Measurements from ENCODE around the gene MED25. TPM values are rescaled to one million over a fixed set of nuclear protein-coding genes. Genes with fewer than 3 reads are reported as not detected.
A peak's percentile ranks its signal among the peaks of the same experiment; 100 is the strongest.

The MED25 gene
- polyA plus RNA-seq, 1 donor from 2014 or later, result 54.7 TPM

DNA sequence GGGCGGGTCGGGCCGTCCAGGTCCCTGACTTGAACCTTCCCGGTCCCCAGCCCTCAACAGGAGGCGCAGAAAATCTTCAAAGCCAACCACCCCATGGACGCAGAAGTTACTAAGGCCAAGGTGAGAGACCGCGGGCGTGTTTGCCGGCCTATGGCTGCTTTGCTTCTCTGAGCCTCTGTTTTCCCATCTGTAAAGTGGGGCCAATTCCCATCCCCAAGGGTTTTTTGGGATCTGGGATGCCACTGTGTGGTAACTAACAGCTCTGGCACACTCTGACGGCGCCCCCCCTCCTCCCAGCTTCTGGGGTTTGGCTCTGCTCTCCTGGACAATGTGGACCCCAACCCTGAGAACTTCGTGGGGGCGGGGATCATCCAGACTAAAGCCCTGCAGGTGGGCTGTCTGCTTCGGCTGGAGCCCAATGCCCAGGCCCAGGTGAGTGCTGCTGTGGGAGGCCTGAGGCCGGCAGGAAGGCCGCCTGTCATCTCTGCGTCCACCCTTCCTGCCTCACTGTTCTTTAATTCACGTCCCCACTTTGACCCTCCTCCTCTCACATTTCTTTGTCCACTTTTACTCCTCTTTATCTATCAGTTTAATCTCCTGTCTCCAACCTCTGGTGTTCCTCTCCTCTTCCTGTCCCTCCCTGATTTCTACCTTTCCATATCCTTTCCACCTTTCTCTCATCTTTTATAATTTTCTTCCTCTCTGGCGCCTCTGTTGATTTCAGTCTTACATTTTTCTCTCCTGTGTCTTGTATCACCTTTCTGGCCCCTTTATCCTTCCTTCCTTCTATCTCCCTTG lies 12.1 kb upstream of the MED25 start:
- peak overlapping the region in 2 of 4 donors; percentile 17 for H3K4me3 Mint-ChIP-seq
- H3K4me1 Mint-ChIP-seq, result peaks cover 6 to 17% (median 15%) of the 10 kb centered on the region in 3 donors
- no peaks in the 10 kb centered on the region for H3K27me3 Mint-ChIP-seq
- no peaks in the 10 kb centered on the region for H3K9me3 Mint-ChIP-seq
- H3K27ac Mint-ChIP-seq, result peak overlapping the region; percentile 45 to 90 (median 73)
- H3K36me3 Mint-ChIP-seq, result peaks cover 6% of the 10 kb centered on the region

DNA sequence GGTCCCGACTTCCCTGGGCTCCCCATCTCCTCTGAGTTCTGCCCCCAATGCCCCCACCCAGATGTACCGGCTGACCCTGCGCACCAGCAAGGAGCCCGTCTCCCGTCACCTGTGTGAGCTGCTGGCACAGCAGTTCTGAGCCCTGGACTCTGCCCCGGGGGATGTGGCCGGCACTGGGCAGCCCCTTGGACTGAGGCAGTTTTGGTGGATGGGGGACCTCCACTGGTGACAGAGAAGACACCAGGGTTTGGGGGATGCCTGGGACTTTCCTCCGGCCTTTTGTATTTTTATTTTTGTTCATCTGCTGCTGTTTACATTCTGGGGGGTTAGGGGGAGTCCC lies 11.5 kb upstream of the MED25 start:
- Mint-ChIP-seq H3K4me1 (peaks cover 7 to 17% (median 15%) of the 10 kb centered on the region in 3 donors), H3K27ac (peak overlapping the region in 2 of 3 donors; percentile 73 to 90), H3K9me3 (no peaks in the 10 kb centered on the region), H3K4me3 (peak overlapping the region in 3 of 4 donors; percentile 17 to 54 (median 17)), H3K36me3 (peaks cover 7% of the 10 kb centered on the region), H3K27me3 (no peaks in the 10 kb centered on the region)

DNA sequence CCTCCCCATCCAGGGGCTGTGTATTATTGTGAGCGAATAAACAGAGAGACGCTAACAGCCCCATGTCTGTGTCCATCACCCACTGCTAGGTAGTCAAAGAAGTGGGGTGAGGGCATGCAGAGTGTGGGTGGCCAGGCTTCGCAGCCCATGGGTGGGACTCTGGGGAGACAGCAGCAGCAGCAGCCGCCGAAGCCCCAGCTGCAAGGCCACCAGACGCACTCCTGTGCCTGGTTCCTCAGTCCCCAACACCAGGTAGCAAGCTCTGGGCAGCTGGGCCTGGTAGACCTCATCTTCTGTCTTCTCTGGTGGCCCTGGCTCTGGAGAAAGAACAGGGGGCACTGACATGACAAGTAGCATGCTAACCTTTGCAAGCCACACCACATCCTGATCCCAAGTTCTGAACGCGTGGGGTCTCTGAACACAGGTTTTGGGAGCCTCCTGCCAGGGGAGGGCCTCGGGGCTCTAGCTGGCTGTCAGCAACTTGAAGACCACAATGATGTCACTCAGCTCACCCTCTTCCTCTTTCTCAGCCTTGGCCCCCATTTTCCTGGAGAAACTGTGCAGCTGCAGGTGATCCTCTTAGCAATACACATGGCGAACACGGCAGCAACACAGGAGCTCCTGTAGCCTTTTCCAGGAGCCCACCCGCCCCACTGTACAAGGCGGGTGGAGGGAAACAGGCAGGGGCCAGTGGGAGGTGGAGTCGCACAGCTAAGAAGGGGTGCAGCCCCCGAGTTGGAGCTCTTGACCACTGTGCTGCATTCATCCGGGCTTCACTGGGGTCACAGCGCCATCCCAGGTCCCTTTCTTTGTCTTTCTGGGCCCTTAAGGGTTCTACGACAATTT lies 10.8 kb upstream of the MED25 start:
- peak overlapping the region; percentile 90 to 97 (median 97) for H3K27ac Mint-ChIP-seq
- H3K4me3 Mint-ChIP-seq, result peak overlapping the region in 2 of 4 donors; percentile 79 to 81
- peaks cover 11 to 20% (median 15%) of the 10 kb centered on the region in 3 donors for H3K4me1 Mint-ChIP-seq
- H3K27me3 Mint-ChIP-seq, result no peaks in the 10 kb centered on the region
- peaks cover 7% of the 10 kb centered on the region for H3K36me3 Mint-ChIP-seq
- H3K9me3 Mint-ChIP-seq, result no peaks in the 10 kb centered on the region

DNA sequence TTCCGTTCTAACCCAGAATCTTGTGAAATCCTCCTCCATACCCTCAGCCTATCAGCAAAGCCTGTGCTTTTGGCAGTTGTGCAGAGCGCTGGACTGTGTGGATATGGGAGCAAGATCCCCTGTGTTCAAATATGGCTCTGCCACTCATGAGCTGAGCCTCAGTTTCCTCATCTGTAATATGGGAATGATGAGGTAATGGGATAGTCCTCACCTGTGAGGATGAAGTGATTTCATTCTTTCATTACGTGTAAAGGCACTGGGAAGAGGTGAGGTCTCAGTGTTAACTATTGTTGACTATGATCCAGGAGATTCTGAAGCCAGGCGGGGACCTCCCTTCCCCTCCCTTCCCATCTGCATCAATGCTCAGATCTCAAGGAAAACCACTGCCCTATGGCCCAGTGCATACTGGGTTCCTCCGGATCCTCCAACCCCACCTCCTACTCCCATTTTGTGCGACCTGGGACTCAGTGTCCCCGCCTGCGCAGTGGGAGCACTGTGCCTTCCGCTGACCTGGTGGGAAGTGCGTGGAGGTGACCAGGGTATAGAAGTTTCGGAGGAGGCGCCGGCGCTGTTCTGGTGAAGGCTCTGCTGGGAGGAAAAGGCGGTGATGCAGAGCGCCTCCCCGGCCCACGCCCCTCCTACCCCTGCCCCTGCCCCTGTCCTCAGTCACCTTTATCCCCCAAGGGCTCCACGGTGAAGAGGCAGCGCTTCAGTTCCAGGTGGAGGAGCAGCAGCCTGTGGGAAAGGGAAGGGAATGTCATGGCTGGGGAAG lies 10.0 kb upstream of the MED25 start:
- Mint-ChIP-seq H3K27me3 (no peaks in the 10 kb centered on the region), H3K9me3 (no peaks in the 10 kb centered on the region), H3K4me1 (peaks cover 13 to 22% (median 17%) of the 10 kb centered on the region in 3 donors), H3K36me3 (peaks cover 7% of the 10 kb centered on the region), H3K4me3 (peak overlapping the region in 3 of 4 donors; percentile 79 to 89 (median 81)), H3K27ac (peak overlapping the region; percentile 78 to 97 (median 86))

DNA sequence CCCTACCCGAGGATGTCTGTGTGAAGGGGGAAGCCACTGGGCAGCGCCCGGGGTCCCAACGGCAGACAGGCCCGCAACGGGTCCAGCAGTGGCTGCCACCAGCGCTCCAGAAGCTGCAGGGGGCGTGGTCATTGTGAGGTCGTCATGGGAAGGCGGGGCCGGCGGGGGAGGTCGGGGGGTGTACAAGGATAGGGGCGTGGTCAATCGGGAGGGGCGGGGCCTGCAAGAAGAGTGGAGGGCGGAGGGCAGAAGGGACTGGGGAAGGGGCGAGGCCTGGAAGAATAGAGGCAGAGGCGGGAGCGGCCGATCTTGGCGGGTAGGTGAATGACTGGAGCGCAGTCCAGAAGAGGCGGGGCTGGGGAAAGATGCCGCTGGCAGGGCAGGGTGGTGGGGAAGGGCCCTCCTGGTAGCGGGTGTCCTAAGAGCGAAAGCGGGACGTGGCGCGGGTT lies 9.4 kb upstream of the MED25 start:
- Mint-ChIP-seq H3K4me3 (peak overlapping the region; percentile 86 to 98 (median 92)), H3K27ac (peak overlapping the region; percentile 78 to 97 (median 86)), H3K4me1 (peaks cover 14 to 22% (median 22%) of the 10 kb centered on the region in 3 donors), H3K27me3 (no peaks in the 10 kb centered on the region), H3K36me3 (peaks cover 3% of the 10 kb centered on the region), H3K9me3 (no peaks in the 10 kb centered on the region)

DNA sequence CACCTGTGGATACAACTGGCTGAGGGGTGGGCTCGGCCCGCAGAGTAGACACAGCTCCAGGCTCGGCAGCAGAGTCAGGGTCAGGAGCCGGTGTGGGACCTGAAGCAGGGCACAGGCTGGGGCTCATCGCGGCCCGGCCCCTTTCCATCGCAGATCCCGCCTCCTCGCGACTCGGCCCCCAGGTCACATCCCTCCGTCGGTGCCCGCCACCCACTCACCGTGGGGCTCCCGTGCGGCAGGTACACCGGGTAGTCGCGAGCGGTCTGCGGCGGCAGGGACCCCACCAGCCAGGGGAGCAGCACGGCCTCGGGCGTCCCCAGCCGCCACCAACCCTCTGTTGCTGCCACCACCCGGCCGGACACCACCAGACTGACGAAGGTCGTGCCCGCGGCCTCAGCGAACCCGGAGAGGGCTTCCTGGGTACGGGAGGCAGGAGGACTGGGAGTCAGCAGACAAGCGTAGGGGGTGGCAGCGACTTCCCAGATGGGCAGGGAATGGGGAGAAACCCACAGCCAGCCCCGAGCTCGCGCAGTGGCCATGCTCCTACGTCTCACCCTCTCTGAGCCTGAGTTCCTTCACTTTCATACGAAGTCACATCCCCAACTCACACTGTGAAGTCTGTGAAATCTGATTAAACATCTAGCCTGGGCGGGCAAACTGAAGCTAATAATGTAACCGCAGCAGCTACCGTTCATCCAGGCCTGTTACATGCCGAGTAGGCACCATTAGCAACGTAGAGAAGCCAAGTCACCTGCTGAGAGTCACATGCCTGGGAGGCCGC lies 8.7 kb upstream of the MED25 start:
- Mint-ChIP-seq H3K4me1 (peaks cover 14 to 25% (median 22%) of the 10 kb centered on the region in 3 donors), H3K4me3 (peak overlapping the region; percentile 86 to 98 (median 92)), H3K36me3 (peaks cover 3% of the 10 kb centered on the region), H3K27me3 (no peaks in the 10 kb centered on the region), H3K27ac (peak overlapping the region; percentile 78 to 97 (median 83)), H3K9me3 (no peaks in the 10 kb centered on the region)

DNA sequence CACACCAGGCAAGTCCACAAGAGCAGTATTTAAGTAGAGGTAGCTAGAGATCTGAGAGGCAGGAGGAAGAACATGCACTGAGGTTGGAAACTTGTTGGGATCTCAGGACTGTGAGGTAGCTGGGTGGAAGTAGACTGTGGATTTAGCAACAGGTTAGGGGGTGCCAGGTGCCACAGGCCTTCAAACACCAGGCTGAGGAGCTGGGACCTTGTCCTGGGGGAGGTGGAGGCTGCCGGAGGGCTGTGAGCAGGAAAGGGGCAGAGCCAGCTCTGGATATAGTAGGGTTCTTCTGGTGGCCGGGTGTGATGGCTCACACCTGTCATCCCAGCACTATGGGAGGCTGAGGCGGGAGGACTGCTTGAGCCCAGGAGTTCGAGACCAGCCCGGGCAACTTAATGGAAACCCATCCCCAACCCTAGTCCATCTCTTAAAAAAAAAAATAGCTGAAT lies 8.1 kb upstream of the MED25 start:
- H3K36me3 Mint-ChIP-seq, result peaks cover 3% of the 10 kb centered on the region
- no peaks in the 10 kb centered on the region for H3K27me3 Mint-ChIP-seq
- peak overlapping the region; percentile 86 to 98 (median 92) for H3K4me3 Mint-ChIP-seq
- no peaks in the 10 kb centered on the region for H3K9me3 Mint-ChIP-seq
- H3K4me1 Mint-ChIP-seq, result peaks cover 14 to 29% (median 25%) of the 10 kb centered on the region in 3 donors
- H3K27ac Mint-ChIP-seq, result peak overlapping the region in 2 of 3 donors; percentile 80 to 97

DNA sequence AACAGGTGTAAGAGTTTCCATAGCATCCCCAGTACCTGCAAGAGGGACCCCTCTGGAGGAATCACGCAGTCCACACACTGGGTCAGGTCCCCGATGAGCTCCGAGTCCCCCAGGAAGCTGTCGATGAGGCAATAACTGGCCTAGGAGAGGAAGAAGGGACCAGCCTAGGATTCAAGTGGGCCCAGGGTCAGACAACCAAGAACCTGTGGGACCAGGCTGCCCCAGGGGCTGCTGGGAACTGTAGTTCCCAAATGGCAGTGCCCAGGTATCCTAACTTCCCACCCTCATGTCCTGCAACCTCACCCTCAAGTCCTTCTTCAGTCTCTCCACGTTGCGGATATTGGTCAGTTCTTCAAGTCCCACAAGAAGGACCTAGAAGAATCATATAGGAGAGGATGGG lies 6.8 kb upstream of the MED25 start:
- Mint-ChIP-seq H3K9me3 (no peaks in the 10 kb centered on the region), H3K27ac (peak overlapping the region; percentile 23 to 97 (median 89)), H3K4me1 (peaks cover 14 to 29% (median 25%) of the 10 kb centered on the region in 3 donors), H3K36me3 (peaks cover 2% of the 10 kb centered on the region), H3K4me3 (peak overlapping the region in 2 of 4 donors; percentile 58 to 91), H3K27me3 (no peaks in the 10 kb centered on the region)

DNA sequence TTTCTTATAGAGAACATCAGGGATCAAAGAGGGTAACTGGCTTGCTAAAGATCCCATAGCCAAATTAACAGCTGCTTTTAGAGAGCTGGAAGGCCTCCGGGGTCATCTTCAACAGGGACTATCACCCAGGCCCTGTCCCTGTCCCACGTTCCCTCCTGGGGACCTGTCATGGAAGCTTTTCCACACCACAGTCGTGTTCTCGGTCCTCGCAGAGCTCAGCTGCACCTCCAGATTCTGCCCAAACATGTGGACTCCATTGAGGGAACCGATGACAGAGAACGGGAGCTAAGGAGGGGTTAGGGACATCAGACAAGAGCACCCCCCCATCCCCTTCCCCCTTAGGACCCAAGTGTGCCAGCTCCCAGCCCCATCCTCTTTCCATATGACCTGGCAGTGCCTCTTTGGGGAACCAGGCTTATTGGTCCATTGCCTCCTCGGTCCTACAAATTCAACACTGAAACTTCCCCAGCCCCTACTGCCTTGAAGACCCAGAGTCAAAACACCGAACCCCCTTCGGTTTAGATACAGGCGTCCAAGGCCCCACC lies 5.6 kb upstream of the MED25 start:
- Mint-ChIP-seq H3K4me3 (peak overlapping the region; percentile 91 to 99 (median 96)), H3K9me3 (no peaks in the 10 kb centered on the region), H3K27ac (peak overlapping the region; percentile 97 to 100 (median 100)), H3K36me3 (peaks cover 2% of the 10 kb centered on the region), H3K4me1 (peaks cover 15 to 29% (median 26%) of the 10 kb centered on the region in 3 donors), H3K27me3 (no peaks in the 10 kb centered on the region)

DNA sequence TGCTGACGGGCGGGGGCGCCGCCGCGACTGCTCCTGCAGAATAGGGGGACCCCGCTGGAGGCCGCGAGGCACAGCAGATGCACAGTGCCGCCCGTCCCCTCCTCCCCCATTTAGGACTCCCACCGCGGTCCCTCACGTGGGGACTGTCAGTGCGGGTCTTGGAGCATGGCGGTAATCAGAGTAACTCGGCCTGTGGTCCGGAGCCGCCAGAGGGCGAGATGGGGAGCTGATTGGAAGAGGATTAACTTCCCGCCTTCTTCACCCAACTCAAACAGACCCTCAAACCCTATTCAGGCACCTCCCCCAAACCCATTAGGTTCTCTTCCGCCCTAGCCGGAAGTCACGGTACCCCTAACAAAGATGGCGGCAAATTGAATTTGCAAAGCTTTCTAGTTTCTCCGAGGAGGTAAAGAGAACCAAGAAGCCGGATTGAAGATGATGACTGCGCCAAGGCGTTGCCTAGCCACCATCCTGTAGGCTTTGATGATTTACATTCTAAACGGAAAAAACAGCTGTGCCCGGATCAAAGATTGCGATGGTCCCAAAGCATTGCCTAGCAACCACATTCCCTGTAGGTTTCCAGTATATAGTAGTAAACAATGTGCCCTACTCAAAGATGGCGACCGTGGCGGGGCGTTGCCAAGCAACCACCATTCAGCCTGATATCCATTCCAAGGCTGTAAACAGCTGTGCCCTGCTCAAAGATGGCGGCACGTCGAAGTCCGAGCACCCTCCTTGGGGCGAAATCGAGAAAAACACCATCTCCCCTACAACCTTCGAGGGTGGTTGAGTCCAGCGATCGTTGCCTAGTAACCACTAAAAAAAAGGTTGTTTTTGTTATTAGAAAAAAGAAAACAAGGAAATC lies 4.9 kb upstream of the MED25 start, which contains the start of gene FUZ:
TSS of gene FUZ (minus strand) at position 296 of the 865 bp plus-strand sequence. CDS start at position 110, 186 bp downstream.
- Mint-ChIP-seq H3K4me1 (peaks cover 15 to 23% (median 22%) of the 10 kb centered on the region in 3 donors), H3K27ac (peak within 1 kb of the TSS; percentile 97 to 100 (median 100)), H3K9me3 (no peaks in the 10 kb centered on the region), H3K27me3 (no peaks in the 10 kb centered on the region), H3K4me3 (peak within 1 kb of the TSS; percentile 91 to 99 (median 96)), H3K36me3 (peaks cover 2% of the 10 kb centered on the region)

DNA sequence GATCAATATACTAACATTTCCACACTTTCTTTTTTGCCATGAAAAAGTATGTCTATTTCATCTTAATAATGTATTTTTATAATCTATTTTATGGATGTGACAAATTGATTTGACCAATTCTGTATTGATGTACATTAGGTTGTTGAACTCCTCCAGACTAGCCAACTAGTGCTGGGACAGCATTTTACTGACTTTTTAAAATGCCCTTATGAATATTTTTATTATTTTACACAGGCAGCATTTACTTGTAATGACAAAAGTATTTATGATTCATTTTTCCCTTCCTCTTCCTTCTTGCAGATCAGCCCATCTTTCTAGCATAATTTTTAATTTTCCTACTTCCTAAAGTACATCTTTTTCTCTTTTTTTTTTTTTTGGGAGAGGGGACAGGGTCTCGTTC lies 4.1 kb upstream of the MED25 start:
- Mint-ChIP-seq H3K36me3 (peaks cover 2% of the 10 kb centered on the region), H3K4me3 (peak overlapping the region in 3 of 4 donors; percentile 21 to 58 (median 39)), H3K27ac (peak overlapping the region; percentile 90 to 100 (median 97)), H3K27me3 (no peaks in the 10 kb centered on the region), H3K9me3 (no peaks in the 10 kb centered on the region), H3K4me1 (peaks cover 17 to 23% (median 22%) of the 10 kb centered on the region in 3 donors)

DNA sequence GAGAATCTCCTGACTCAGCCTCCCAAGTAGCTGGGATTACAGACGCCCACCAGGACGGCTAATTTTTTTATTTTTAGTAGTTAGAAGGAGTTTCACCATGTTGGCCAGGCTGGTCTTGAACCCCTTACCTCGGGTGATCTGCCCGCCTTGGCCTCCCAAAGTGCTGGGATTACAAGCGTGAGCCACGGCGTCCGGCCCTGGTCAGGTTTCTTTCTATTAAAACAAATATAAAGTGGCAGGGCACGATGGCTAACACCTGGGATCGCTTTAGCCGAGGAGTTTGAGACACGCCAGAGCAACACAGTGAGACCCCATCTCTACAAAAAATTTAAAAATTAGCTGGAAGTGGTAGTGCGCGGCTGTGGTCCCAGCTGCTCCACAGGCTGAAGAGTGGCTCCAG lies 1.5 kb upstream of the MED25 start:
- Mint-ChIP-seq H3K27ac (peak overlapping the region; percentile 84 to 99 (median 99)), H3K36me3 (peaks cover 5% of the 10 kb centered on the region), H3K4me3 (no peak overlapping the region), H3K4me1 (peaks cover 22 to 30% (median 22%) of the 10 kb centered on the region in 3 donors), H3K9me3 (no peaks in the 10 kb centered on the region), H3K27me3 (no peaks in the 10 kb centered on the region)

Data from IgD-negative memory B cell (primary cell).